K562 (cell line): ENCODE measurements around the gene AUNIP. TPM values are rescaled to one million over a fixed set of nuclear protein-coding genes. Genes with fewer than 3 reads are reported as not detected.
A peak's percentile ranks its signal among the peaks of the same experiment; 100 is the strongest.

Source experiments
- BRF1 ChIP-seq: IDR thresholded peaks from 3 replicates; pipeline ENCODE4 v1.6.1; 2011; ENCODE audit warnings: borderline replicate concordance, mild to moderate bottlenecking; ENCODE audit not compliant: insufficient read length; ENCODE audit errors: extremely low read depth
- DIDO1 ChIP-seq: fragments of 450-650 bp; IDR thresholded peaks from 2 replicates; pipeline ENCODE4 v1.6.1; 2016; ENCODE audit warnings: low read depth, missing biosample characterization, missing genetic modification characterization
- HIVEP1 ChIP-seq: fragments of 250-450 bp; sonication (Bioruptor Pico); IDR thresholded peaks from 2 replicates; pipeline ENCODE4 v1.4.0; 2020; ENCODE audit warnings: mild to moderate bottlenecking
- HSF4 ChIP-seq: fragments of 250-450 bp; sonication (Bioruptor Pico); IDR thresholded peaks from 2 replicates; pipeline ENCODE4 v2.1.2; 2022; ENCODE audit warnings: mild to moderate bottlenecking, moderate library complexity, borderline replicate concordance
- MXI1 ChIP-seq: IDR thresholded peaks from 2 replicates; pipeline ENCODE4 v1.6.1; 2011; ENCODE audit warnings: low read depth, mild to moderate bottlenecking, improper control_type of control experiment, low read length
- NR1H2 ChIP-seq: sonication (generic); formaldehyde crosslinking; IDR thresholded peaks from 2 replicates; pipeline ENCODE4 v1.4.0; 2020; ENCODE audit warnings: mild to moderate bottlenecking, missing genetic modification reagents
- SNRNP70 ChIP-seq: fragments of 200-400 bp; formaldehyde crosslinking; optimal IDR thresholded peaks from 2 replicates; pipeline ENCODE3; 2017; ENCODE audit warnings: low read depth, low read length
- SRF ChIP-seq, 2 experiments: fragments of 250-450, 450-650 bp in 1 of 2; sonication (Bioruptor Pico) in 1 of 2; sonication (generic) in 1 of 2; formaldehyde crosslinking; IDR thresholded peaks; 2 replicates each; pipeline versions ENCODE4 v1.5.0 to v1.5.1; 2020 to 2022; ENCODE audit warnings: mild to moderate bottlenecking in 1 of 2, missing genetic modification reagents in 1 of 2
- WHSC1 ChIP-seq: IDR thresholded peaks from one replicate; pipeline ENCODE4 v1.6.1; 2012; ENCODE audit warnings: low read length, control low read depth, inconsistent platforms
- ZNF263 ChIP-seq: sonication (generic); formaldehyde crosslinking; IDR thresholded peaks from 2 replicates; pipeline ENCODE4 v1.8.0; 2022; ENCODE audit warnings: mild to moderate bottlenecking, missing genetic modification reagents, borderline replicate concordance
- ZNF311 ChIP-seq: fragments of 250-450 bp; sonication (Bioruptor Pico); IDR thresholded peaks from 2 replicates; pipeline ENCODE4 v1.4.0; 2020; ENCODE audit warnings: mild to moderate bottlenecking, moderate library complexity
- ZNF347 ChIP-seq: fragments of 450-650 bp; formaldehyde crosslinking; IDR thresholded peaks from 2 replicates; pipeline ENCODE4 v1.4.0; 2020; ENCODE audit warnings: low read depth, mild to moderate bottlenecking, moderate library complexity
- ZNF780A ChIP-seq: fragments of 250-450 bp; sonication (Bioruptor Pico); IDR thresholded peaks from 2 replicates; pipeline ENCODE4 v1.5.0; 2021; ENCODE audit warnings: mild to moderate bottlenecking
- polyA plus RNA-seq, 8 experiments: library from polyadenylated mRNA; depleted of rRNA in 4 of 8; stranded (reverse) in 5 of 8; unstranded in 3 of 8; fragments of >200 nt; fragmentation: Nextera tagmentation in 2 of 8; fragmentation: Illumina TruSeq in 1 of 8; extraction: Ambion mirVana in 2 of 8; extraction: Trizol in 1 of 8; gene quantifications; 2 replicates each; pipeline versions ENCODE4 v1.2.1 to v1.2.3, GENCODE V29; 2011 to 2014; ENCODE audit warnings: inconsistent platforms in 1 of 8, missing spikeins in 1 of 8
- total RNA-seq, 7 experiments: library from RNA; depleted of rRNA in 6 of 7; stranded (reverse); fragments of >200 nt in 6 of 7; fragmentation: Illumina TruSeq in 2 of 7; extraction: Trizol in 2 of 7; gene quantifications; 2 replicates each; pipeline versions ENCODE4 v1.2.1 to v1.2.3, GENCODE V29; 2011 to 2021; ENCODE audit warnings: low replicate concordance in 1 of 7
- TF ChIP-seq, protein P1 (sequence below): IDR thresholded peaks from 2 replicates; pipeline ENCODE4 v1.6.1; 2011; ENCODE audit warnings: borderline replicate concordance, low read depth, mild to moderate bottlenecking, moderate library complexity, low read length; ENCODE audit not compliant: insufficient read depth, poor library complexity, severe bottlenecking
- TF ChIP-seq, protein P2 (sequence below): sonication (generic); formaldehyde crosslinking; IDR thresholded peaks from 2 replicates; pipeline ENCODE4 v1.8.0; 2022; ENCODE audit warnings: mild to moderate bottlenecking, missing genetic modification reagents
- TF ChIP-seq, protein P3 (sequence below): sonication (generic); formaldehyde crosslinking; IDR thresholded peaks from 2 replicates; pipeline ENCODE4 v1.8.0; 2022; ENCODE audit warnings: mild to moderate bottlenecking, missing genetic modification reagents
- TF ChIP-seq, protein P4 (sequence below): fragments of 250-450 bp; sonication (Bioruptor Pico); IDR thresholded peaks from 2 replicates; pipeline ENCODE4 v1.4.0; 2020

Gene AUNIP
- total and polyA plus RNA-seq, 9 of the 15 experiments (the other 6 are each of a cell fraction or from before 2014, with no cell fraction given), result 12.1 to 53.8 (median 47.1) TPM

DNA sequence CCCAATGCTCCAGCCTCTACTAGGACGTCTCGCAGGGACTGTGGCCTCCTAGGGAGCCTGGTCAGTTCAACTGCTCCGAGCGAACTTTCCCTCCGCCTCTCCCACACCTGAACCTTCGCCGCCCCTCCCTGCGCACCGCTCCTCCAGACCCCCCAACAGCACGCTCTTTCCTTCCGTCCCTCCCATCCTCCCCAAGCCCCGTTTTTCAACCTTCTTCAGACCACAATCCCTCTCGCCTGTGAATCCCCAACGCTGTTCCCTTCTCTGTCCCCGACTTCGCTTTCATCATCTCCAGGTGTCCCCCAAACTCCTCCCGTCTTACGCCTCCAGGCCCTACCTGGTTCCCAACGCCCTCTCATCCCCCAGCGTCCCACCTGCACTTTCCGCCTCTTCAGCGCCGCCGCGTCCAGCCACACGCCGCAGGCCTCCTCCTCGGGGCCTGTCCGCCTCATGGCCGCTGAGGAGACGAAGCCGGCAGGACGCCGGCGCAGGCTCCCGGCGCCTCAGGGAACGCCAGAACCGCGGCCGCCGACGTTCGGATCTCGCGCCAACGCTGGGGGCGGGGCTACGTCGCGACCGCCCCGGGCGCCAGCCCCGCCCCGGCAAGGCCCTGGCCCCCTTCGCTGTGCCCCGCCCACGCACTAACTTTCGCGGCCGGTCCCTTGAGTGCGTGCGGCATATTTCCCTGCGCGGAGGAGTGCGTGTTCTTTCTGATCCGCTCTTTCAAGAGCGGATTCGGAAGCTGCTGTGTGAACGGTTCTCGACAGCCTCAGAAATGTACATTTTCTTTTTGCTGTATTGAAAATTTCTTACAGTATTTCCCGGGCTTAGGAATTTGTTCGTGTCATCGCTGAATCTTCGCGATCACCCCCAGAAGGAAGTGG lies at the start of gene AUNIP (continued):
- TF ChIP-seq HIVEP1 (no peak), NR1H2 (CRISPR knock-in tag) (no peak; the same call in 1 of the 2 replicates), MXI1 (peak; percentile 77; the same call in 1 of the 2 replicates), SNRNP70 (no peak), SRF (CRISPR knock-in tag; IDR thresholded peaks at IDR 0.05) (no peak), WHSC1 (no peak), DIDO1 (tag) (no peak), ZNF347 (CRISPR knock-in tag) (no peak), ZNF311 (CRISPR knock-in tag) (no peak), HSF4 (no peak), BRF1 (no peak), ZNF780A (no peak), ZNF263 (CRISPR knock-in tag) (peak; percentile 77; the same call in 1 of the 2 replicates)
- TF ChIP-seq, protein P1, sequence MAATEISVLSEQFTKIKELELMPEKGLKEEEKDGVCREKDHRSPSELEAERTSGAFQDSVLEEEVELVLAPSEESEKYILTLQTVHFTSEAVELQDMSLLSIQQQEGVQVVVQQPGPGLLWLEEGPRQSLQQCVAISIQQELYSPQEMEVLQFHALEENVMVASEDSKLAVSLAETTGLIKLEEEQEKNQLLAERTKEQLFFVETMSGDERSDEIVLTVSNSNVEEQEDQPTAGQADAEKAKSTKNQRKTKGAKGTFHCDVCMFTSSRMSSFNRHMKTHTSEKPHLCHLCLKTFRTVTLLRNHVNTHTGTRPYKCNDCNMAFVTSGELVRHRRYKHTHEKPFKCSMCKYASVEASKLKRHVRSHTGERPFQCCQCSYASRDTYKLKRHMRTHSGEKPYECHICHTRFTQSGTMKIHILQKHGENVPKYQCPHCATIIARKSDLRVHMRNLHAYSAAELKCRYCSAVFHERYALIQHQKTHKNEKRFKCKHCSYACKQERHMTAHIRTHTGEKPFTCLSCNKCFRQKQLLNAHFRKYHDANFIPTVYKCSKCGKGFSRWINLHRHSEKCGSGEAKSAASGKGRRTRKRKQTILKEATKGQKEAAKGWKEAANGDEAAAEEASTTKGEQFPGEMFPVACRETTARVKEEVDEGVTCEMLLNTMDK, result no peak
- TF ChIP-seq, protein P2, sequence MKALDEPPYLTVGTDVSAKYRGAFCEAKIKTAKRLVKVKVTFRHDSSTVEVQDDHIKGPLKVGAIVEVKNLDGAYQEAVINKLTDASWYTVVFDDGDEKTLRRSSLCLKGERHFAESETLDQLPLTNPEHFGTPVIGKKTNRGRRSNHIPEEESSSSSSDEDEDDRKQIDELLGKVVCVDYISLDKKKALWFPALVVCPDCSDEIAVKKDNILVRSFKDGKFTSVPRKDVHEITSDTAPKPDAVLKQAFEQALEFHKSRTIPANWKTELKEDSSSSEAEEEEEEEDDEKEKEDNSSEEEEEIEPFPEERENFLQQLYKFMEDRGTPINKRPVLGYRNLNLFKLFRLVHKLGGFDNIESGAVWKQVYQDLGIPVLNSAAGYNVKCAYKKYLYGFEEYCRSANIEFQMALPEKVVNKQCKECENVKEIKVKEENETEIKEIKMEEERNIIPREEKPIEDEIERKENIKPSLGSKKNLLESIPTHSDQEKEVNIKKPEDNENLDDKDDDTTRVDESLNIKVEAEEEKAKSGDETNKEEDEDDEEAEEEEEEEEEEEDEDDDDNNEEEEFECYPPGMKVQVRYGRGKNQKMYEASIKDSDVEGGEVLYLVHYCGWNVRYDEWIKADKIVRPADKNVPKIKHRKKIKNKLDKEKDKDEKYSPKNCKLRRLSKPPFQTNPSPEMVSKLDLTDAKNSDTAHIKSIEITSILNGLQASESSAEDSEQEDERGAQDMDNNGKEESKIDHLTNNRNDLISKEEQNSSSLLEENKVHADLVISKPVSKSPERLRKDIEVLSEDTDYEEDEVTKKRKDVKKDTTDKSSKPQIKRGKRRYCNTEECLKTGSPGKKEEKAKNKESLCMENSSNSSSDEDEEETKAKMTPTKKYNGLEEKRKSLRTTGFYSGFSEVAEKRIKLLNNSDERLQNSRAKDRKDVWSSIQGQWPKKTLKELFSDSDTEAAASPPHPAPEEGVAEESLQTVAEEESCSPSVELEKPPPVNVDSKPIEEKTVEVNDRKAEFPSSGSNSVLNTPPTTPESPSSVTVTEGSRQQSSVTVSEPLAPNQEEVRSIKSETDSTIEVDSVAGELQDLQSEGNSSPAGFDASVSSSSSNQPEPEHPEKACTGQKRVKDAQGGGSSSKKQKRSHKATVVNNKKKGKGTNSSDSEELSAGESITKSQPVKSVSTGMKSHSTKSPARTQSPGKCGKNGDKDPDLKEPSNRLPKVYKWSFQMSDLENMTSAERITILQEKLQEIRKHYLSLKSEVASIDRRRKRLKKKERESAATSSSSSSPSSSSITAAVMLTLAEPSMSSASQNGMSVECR, result peak; percentile 90
- TF ChIP-seq, protein P3, sequence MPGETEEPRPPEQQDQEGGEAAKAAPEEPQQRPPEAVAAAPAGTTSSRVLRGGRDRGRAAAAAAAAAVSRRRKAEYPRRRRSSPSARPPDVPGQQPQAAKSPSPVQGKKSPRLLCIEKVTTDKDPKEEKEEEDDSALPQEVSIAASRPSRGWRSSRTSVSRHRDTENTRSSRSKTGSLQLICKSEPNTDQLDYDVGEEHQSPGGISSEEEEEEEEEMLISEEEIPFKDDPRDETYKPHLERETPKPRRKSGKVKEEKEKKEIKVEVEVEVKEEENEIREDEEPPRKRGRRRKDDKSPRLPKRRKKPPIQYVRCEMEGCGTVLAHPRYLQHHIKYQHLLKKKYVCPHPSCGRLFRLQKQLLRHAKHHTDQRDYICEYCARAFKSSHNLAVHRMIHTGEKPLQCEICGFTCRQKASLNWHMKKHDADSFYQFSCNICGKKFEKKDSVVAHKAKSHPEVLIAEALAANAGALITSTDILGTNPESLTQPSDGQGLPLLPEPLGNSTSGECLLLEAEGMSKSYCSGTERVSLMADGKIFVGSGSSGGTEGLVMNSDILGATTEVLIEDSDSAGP (CRISPR knock-in tag), result peak; percentile 66; the same call in 1 of the 2 replicates
- TF ChIP-seq, protein P4, sequence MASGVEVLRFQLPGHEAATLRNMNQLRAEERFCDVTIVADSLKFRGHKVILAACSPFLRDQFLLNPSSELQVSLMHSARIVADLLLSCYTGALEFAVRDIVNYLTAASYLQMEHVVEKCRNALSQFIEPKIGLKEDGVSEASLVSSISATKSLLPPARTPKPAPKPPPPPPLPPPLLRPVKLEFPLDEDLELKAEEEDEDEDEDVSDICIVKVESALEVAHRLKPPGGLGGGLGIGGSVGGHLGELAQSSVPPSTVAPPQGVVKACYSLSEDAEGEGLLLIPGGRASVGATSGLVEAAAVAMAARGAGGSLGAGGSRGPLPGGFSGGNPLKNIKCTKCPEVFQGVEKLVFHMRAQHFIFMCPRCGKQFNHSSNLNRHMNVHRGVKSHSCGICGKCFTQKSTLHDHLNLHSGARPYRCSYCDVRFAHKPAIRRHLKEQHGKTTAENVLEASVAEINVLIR (CRISPR knock-in tag), result no peak
